Measurements from ENCODE around the gene AMOT. TPM values are rescaled to one million over a fixed set of nuclear protein-coding genes. Genes with fewer than 3 reads are reported as not detected.

AMOT gene
- total RNA-seq, 3 donors from 2014 or later (not counting 1 experiment from before 2014, with no cell fraction given): 7.1 to 15.8 (median 9.3) TPM

DNA sequence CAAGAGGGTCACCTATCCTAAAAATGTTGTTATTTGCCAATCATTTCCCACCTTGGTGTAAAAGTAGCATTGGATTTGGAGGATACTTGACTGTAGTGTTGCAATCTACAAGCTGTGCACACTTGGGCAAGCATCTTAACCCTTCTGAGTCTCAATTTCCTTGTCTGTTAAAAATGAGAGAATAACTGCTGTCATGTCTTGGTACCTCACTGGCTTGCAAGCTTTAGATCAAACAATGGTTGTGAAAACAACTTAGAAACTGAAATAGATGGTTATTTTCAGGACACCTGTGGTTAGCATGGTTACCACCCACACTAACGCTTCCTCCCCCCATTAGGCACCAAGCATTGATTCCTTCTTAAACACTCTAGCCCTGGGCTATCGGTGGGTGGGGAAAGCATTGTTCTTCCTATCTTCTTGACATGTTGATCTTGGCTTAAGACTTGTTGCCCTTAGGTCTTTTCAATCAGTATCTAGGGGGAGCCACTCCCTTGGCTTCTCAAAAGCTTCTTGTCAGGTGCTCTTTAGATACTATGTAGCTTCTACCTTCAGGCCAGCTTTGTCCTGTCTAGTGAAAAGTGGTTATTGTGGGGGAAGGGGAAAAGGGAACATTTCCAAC is 10.6 kb upstream of the AMOT start:
- peak overlapping the region; percentile 47 for H3K4me3 Mint-ChIP-seq
- peak overlapping the region in 1 of 2 donors; percentile 6 for H3K27ac Mint-ChIP-seq
- TF ChIP-seq, protein P1, sequence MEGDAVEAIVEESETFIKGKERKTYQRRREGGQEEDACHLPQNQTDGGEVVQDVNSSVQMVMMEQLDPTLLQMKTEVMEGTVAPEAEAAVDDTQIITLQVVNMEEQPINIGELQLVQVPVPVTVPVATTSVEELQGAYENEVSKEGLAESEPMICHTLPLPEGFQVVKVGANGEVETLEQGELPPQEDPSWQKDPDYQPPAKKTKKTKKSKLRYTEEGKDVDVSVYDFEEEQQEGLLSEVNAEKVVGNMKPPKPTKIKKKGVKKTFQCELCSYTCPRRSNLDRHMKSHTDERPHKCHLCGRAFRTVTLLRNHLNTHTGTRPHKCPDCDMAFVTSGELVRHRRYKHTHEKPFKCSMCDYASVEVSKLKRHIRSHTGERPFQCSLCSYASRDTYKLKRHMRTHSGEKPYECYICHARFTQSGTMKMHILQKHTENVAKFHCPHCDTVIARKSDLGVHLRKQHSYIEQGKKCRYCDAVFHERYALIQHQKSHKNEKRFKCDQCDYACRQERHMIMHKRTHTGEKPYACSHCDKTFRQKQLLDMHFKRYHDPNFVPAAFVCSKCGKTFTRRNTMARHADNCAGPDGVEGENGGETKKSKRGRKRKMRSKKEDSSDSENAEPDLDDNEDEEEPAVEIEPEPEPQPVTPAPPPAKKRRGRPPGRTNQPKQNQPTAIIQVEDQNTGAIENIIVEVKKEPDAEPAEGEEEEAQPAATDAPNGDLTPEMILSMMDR (IDR thresholded peaks at IDR 0.05): no peak
- intact Hi-C loops (cut with micrococcal nuclease): no loop called here
- H3K9me3 Mint-ChIP-seq: no peaks in the 10 kb centered on the region
- Histone ChIP-seq H3K4me1 (ENCODE audit: control insufficient read depth, insufficient read depth, low read length) (peaks cover 7% of the 10 kb centered on the region), H3K27me3 (ENCODE audit: control insufficient read depth, insufficient read depth, low read length) (no peaks in the 10 kb centered on the region), H3K4me3 (ENCODE audit: low read length) (no peak overlapping the region), H3K36me3 (ENCODE audit: control insufficient read depth, insufficient read depth, low read length) (no peaks in the 10 kb centered on the region), H3K27ac (ENCODE audit: low read length) (no peak overlapping the region), H3K9me3 (ENCODE audit: control insufficient read depth, insufficient read depth, low read length) (no peaks in the 10 kb centered on the region)
- peaks cover 21 to 29% of the 10 kb centered on the region in 2 donors for H3K4me1 Mint-ChIP-seq
- WGBS (ENCODE audit: insufficient coverage): 0% methylated on average over 1 of the region's 2 CpGs
- peaks cover 5 to 41% of the 10 kb centered on the region in 2 donors for H3K27me3 Mint-ChIP-seq (ENCODE audit: low read depth in 2 of 2)
- no peaks in the 10 kb centered on the region for H3K36me3 Mint-ChIP-seq
- DNase-seq: peak; percentile 15 to 21
- ATAC-seq: peak; percentile 55 to 89 (median 71)

DNA sequence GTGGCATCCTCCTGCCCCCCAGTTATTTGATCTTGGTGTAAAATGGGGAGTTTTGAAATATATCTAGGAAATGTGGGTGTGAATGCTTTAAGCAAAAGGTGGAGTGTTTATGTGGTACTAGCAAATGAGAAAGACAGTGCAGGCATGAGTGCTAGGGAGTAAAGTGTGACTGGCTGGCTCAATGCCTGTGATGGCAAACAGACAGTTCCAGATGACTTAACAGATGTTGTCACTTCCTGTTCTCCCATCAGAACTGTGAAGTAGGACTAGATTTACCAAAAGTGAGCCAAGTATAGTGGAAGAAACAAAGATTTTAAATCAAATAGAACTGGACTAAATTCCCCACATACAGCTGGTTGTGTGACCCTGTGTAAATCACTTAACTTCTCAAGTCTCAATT is 8.4 kb upstream of the AMOT start:
- Histone ChIP-seq H3K27me3 (ENCODE audit: control insufficient read depth, insufficient read depth, low read length) (no peaks in the 10 kb centered on the region), H3K27ac (ENCODE audit: low read length) (no peak overlapping the region), H3K4me1 (ENCODE audit: control insufficient read depth, insufficient read depth, low read length) (peaks cover 7% of the 10 kb centered on the region), H3K9me3 (ENCODE audit: control insufficient read depth, insufficient read depth, low read length) (no peaks in the 10 kb centered on the region), H3K36me3 (ENCODE audit: control insufficient read depth, insufficient read depth, low read length) (no peaks in the 10 kb centered on the region), H3K4me3 (ENCODE audit: low read length) (no peak overlapping the region)
- intact Hi-C loops (cut with micrococcal nuclease): no loop called here
- Mint-ChIP-seq H3K4me1 (peaks cover 21 to 29% of the 10 kb centered on the region in 2 donors), H3K9me3 (no peaks in the 10 kb centered on the region), H3K27ac (no peak overlapping the region), H3K4me3 (no peak overlapping the region), H3K27me3 (ENCODE audit: low read depth in 2 of 2) (peaks cover 3 to 55% of the 10 kb centered on the region in 2 donors), H3K36me3 (no peaks in the 10 kb centered on the region)
- DNase-seq (no peak), ATAC-seq (no peak)
- TF ChIP-seq, protein P1 (IDR thresholded peaks at IDR 0.05): no peak

DNA sequence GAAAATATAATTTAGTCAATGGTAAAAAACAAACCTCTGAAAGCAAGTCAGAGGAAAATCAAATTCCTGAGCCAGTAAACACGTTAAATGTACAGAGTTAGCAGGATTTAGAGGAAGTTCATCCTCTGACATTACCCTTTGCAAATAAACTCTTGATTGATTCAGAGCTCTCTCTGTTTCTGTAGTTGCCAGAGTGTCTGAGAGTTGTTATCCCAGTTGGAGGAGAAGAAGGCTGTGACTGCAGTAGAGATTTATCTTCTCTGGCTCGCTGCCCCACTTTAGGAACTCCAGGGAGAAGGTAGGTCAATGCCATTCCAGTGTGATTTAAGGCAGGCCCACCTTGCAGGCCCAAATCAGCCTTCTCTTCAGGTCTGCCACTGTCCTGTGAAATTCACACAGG is 6.2 kb upstream of the AMOT start:
- no peaks in the 10 kb centered on the region for H3K36me3 Mint-ChIP-seq

More for the DNA sequence above, 6.2 kb upstream of the AMOT start:
- Mint-ChIP-seq H3K9me3 (no peaks in the 10 kb centered on the region), H3K4me1 (peaks cover 18 to 26% of the 10 kb centered on the region in 2 donors), H3K27ac (no peak overlapping the region), H3K27me3 (ENCODE audit: low read depth in 2 of 2) (peaks cover 2 to 53% of the 10 kb centered on the region in 2 donors), H3K4me3 (no peak overlapping the region)
- H3K4me3 ChIP-seq (ENCODE audit: low read length): no peak overlapping the region
- H3K9me3 ChIP-seq (ENCODE audit: control insufficient read depth, insufficient read depth, low read length): no peaks in the 10 kb centered on the region
- no peak overlapping the region for H3K27ac ChIP-seq (ENCODE audit: low read length)
- TF ChIP-seq, protein P1 (IDR thresholded peaks at IDR 0.05): no peak
- no peaks in the 10 kb centered on the region for H3K36me3 ChIP-seq (ENCODE audit: control insufficient read depth, insufficient read depth, low read length)
- no peak for ATAC-seq
- H3K4me1 ChIP-seq (ENCODE audit: control insufficient read depth, insufficient read depth, low read length): peaks cover 5% of the 10 kb centered on the region
- DNase-seq: no peak
- intact Hi-C loops (cut with micrococcal nuclease): no loop called here
- WGBS (ENCODE audit: insufficient coverage): 89% methylated on average over 1 of the region's 2 CpGs
- H3K27me3 ChIP-seq (ENCODE audit: control insufficient read depth, insufficient read depth, low read length): no peaks in the 10 kb centered on the region
